NCI-H187 (cell line): ENCODE data around the gene EMSY.

Source experiments
- DNase-seq, 2 experiments: peaks; one replicate each; lab custom pipeline; 2025; lab: John Stamatoyannopoulos, UW

Gene EMSY

GRCh38 chr11:76597533-76598425 is 153.0 kb downstream of the EMSY start:
- no peak for DNase-seq

GRCh38 chr11:76598426-76598839 is 153.6 kb downstream of the EMSY start:
- no peak for DNase-seq

- no peak for DNase-seq
These were observed 154.5 kb downstream of the EMSY start for GRCh38 chr11:76599041-76600013.

- no peak for DNase-seq
These were observed 155.4 kb downstream of the EMSY start for GRCh38 chr11:76600124-76600655.

GRCh38 chr11:76601272-76601671 is 156.5 kb downstream of the EMSY start:
- DNase-seq, result no peak

- no peak for DNase-seq
These were observed 156.9 kb downstream of the EMSY start for GRCh38 chr11:76601724-76602123.

GRCh38 chr11:76602431-76602861 is 157.6 kb downstream of the EMSY start:
- DNase-seq, result no peak
